Upper lobe of left lung (tissue), 6 donors: Measurements from ENCODE around the gene PYGO2. TPM values are rescaled to one million over a fixed set of nuclear protein-coding genes. Genes with fewer than 3 reads are reported as not detected.
"Not testable (repeated sequence)": the region's sequence is repeated elsewhere in the genome, so short reads cannot be mapped to it uniquely, and the experiment has no call there.

Experiments used
- ATAC-seq, 2 donors: fragments of 200-7000 bp; cut with Tn5 transposase; one replicate each; pipeline ENCODE4 v1.9.1; 2022; ENCODE audit warnings: mild to moderate bottlenecking in 2 of 2, moderate library complexity in 2 of 2; ENCODE audit not compliant: low FRiP score in 2 of 2
- DNase-seq, 2 donors: peaks; one replicate each; pipeline ENCODE4 v3.0.0-alpha.2; 2019 to 2020
- H3K27ac ChIP-seq, 4 donors: fragments of 200-600 bp; sonication (generic); one replicate each; pipeline ENCODE4 v1.5.1; 2016 to 2019
- H3K27me3 ChIP-seq, 4 donors: fragments of 200-600 bp; sonication (generic); one replicate each; pipeline ENCODE4 v1.5.1; 2017 to 2019
- H3K36me3 ChIP-seq, 4 donors: fragments of 200-600 bp; sonication (generic); one replicate each; pipeline ENCODE4 v1.5.1; 2016 to 2019
- H3K4me1 ChIP-seq, 4 donors: fragments of 200-600 bp; sonication (generic); one replicate each; pipeline ENCODE4 v1.5.1; 2018 to 2019
- H3K4me3 ChIP-seq, 4 donors: fragments of 200-600 bp; sonication (generic); one replicate each; pipeline ENCODE4 v1.5.1; 2017 to 2019; ENCODE audit warnings: mild to moderate bottlenecking in 2 of 4, moderate library complexity in 1 of 4
- H3K9me3 ChIP-seq, 4 donors: fragments of 200-600 bp; sonication (generic); one replicate each; pipeline ENCODE4 v1.5.1; 2018 to 2019
- CTCF ChIP-seq, 6 experiments: fragments of 450-650 bp in 4 of 6; fragments of 200-600 bp in 2 of 6; sonication (generic) in 2 of 6; IDR thresholded peaks; one replicate each; pipeline ENCODE4 v1.5.1; 2016 to 2019; ENCODE audit warnings: antibody characterized with exemption in 6 of 6
- EP300 ChIP-seq, 4 donors: sonication (generic); formaldehyde crosslinking; IDR thresholded peaks; one replicate each; pipeline ENCODE4 v1.5.1; 2017; ENCODE audit warnings: antibody characterized with exemption in 4 of 4, control low read depth in 2 of 4
- POLR2A ChIP-seq, 4 donors: fragments of 450-650 bp; IDR thresholded peaks; one replicate each; pipeline ENCODE4 v1.5.1; 2016 to 2017; ENCODE audit warnings: antibody characterized with exemption in 4 of 4, mild to moderate bottlenecking in 2 of 4
- POLR2AphosphoS5 ChIP-seq, 2 donors: sonication (generic); formaldehyde crosslinking; IDR thresholded peaks; one replicate each; pipeline ENCODE4 v1.5.1; 2017; ENCODE audit warnings: antibody characterized with exemption in 2 of 2
- WGBS, 2 donors: methylation state at CpG; one replicate each; pipeline ENCODE4 v1.1.5; 2017 to 2018; 5-methylcytosine and 5-hydroxymethylcytosine counted together
- small RNA-seq, 4 donors: library from RNA; depleted of rRNA; stranded (forward); fragments of <200 nt; gene quantifications; one replicate each; pipeline ENCODE3, GENCODE V24; 2016
- total RNA-seq, 6 donors: library from RNA; depleted of rRNA in 4 of 6; stranded (reverse); fragments of >200 nt in 4 of 6; gene quantifications; one replicate each; pipeline versions ENCODE4 v1.1.0 to v1.2.1, GENCODE V29; 2016 to 2021
- donor health status: DM: no; HTN: no; CAD: no; lungs with moderate emphysema.
- donor health status: DM: no; HTN: yes; CAD: no; lungs with severe emphysema.

PYGO2 gene
- total RNA-seq, 6 donors from 2014 or later = 20.1 to 41.9 (median 27.5) TPM

- Histone ChIP-seq H3K4me1 (no peaks in the 10 kb centered on the region), H3K4me3 (no peak overlapping the region), H3K9me3 (no peaks in the 10 kb centered on the region), H3K36me3 (no peaks in the 10 kb centered on the region), H3K27me3 (no peaks in the 10 kb centered on the region), H3K27ac (no peak overlapping the region)
- ATAC-seq = no peak
- 91 to 100% methylated on average over 6 to 8 of the region's 8 CpGs for WGBS, 2 donors
- no peak for TF ChIP-seq EP300 (IDR thresholded peaks at IDR 0.05)
- TF ChIP-seq POLR2A (IDR thresholded peaks at IDR 0.05) = no peak
- TF ChIP-seq POLR2AphosphoS5 (IDR thresholded peaks at IDR 0.05) = no peak
- TF ChIP-seq CTCF (IDR thresholded peaks at IDR 0.05) = no peak
- no peak for DNase-seq
Measured at GRCh38 chr1:154911691-154912550, 49.7 kb downstream of the PYGO2 start.

GRCh38 chr1:154910851-154911250 is 50.7 kb downstream of the PYGO2 start:
- Histone ChIP-seq H3K4me1 (no peaks in the 10 kb centered on the region), H3K36me3 (no peaks in the 10 kb centered on the region), H3K9me3 (no peaks in the 10 kb centered on the region), H3K27me3 (no peaks in the 10 kb centered on the region), H3K4me3 (no peak overlapping the region), H3K27ac (no peak overlapping the region)
- no peak for DNase-seq
- no peak for ATAC-seq
- no peak for TF ChIP-seq POLR2A (IDR thresholded peaks at IDR 0.05)
- no peak for TF ChIP-seq EP300 (IDR thresholded peaks at IDR 0.05)
- TF ChIP-seq CTCF (IDR thresholded peaks at IDR 0.05) = no peak
- no peak for TF ChIP-seq POLR2AphosphoS5 (IDR thresholded peaks at IDR 0.05)
- WGBS, 2 donors = 89 to 96% methylated on average over 4 to 5 of the region's 5 CpGs

- no peak for DNase-seq
- 86 to 94% methylated on average over 5 of the region's 5 CpGs for WGBS, 2 donors
- no peak for TF ChIP-seq EP300 (IDR thresholded peaks at IDR 0.05)
- TF ChIP-seq POLR2A (IDR thresholded peaks at IDR 0.05) = no peak
Measured at GRCh38 chr1:154908937-154909336, 52.6 kb downstream of the PYGO2 start.

GRCh38 chr1:154908129-154908528 is 53.5 kb downstream of the PYGO2 start:
- 70 to 73% methylated on average over 3 of the region's 3 CpGs for WGBS, 2 donors
- not testable (repeated sequence) for H3K4me3 ChIP-seq, H3K4me1 ChIP-seq, H3K27me3 ChIP-seq, H3K27ac ChIP-seq, H3K36me3 ChIP-seq, DNase-seq, H3K9me3 ChIP-seq, ATAC-seq

More at GRCh38 chr1:154908937-154909336, 52.6 kb downstream of the PYGO2 start:
- no peak for ATAC-seq
- Histone ChIP-seq H3K36me3 (no peaks in the 10 kb centered on the region), H3K9me3 (no peaks in the 10 kb centered on the region), H3K27me3 (no peaks in the 10 kb centered on the region), H3K4me3 (no peak overlapping the region), H3K27ac (no peak overlapping the region), H3K4me1 (no peaks in the 10 kb centered on the region)

Small RNA genes within 50 kb of the gene (small RNA-seq; reads per million reads assigned to genes)
- gene MIR4258 = 0 reads per million in 4 donors
- 0 reads per million in 4 donors for gene RF00017

Other genes with a start within 250 kb of the PYGO2 start
- 1 to 10 TPM; 2.7 to 6.6 (median 3.7) TPM for gene KCNN3, start 91.5 kb downstream of the PYGO2 start, total RNA-seq
- gene PMVK, start 25.1 kb downstream of the PYGO2 start, total RNA-seq = 10 to 100 TPM in 5 of 6 donors, 1 to 10 TPM in 1; 9.4 to 51.6 (median 29.8) TPM
- gene PBXIP1, start 5.7 kb downstream of the PYGO2 start, total RNA-seq = 100 to 1,000 TPM in 1 of 6 donors, 10 to 100 TPM in 5; 72.1 to 108 (median 83.7) TPM
- gene SHC1, start 9.0 kb upstream of the PYGO2 start, total RNA-seq = 100 to 1,000 TPM in 1 of 6 donors, 10 to 100 TPM in 5; 55.5 to 130 (median 69.1) TPM
- gene CKS1B, start 12.9 kb upstream of the PYGO2 start, total RNA-seq = 10 to 100 TPM in 5 of 6 donors, 1 to 10 TPM in 1; 9.9 to 31.1 (median 22.5) TPM
- 10 to 100 TPM; 15.6 to 62.9 (median 29.8) TPM for gene FLAD1, start 21.6 kb upstream of the PYGO2 start, total RNA-seq
- gene LENEP, start 31.8 kb upstream of the PYGO2 start, total RNA-seq = 1 to 10 TPM in 1 of 6 donors, under 1 TPM in 1, not detected in 4; 0.57 to 1.0 TPM
- gene ZBTB7B, start 41.0 kb upstream of the PYGO2 start, total RNA-seq = 10 to 100 TPM; 43.9 to 88.2 (median 66.2) TPM
- gene DCST2, start 72.0 kb upstream of the PYGO2 start, total RNA-seq = 1 to 10 TPM in 4 of 6 donors, under 1 TPM in 2; 0.49 to 2.1 (median 1.1) TPM
- under 1 TPM in 1 of 6 donors, not detected in 5; 0.89 TPM for gene DCST1, start 72.0 kb upstream of the PYGO2 start, total RNA-seq
- gene ADAM15, start 89.5 kb upstream of the PYGO2 start, total RNA-seq = 100 to 1,000 TPM in 4 of 6 donors, 10 to 100 TPM in 2; 52.1 to 246 (median 106) TPM
- 1 to 10 TPM; 2.8 to 8.1 (median 7.0) TPM for gene EFNA4, start 102.0 kb upstream of the PYGO2 start, total RNA-seq
- gene EFNA3, start 117.1 kb upstream of the PYGO2 start, total RNA-seq = 1 to 10 TPM in 4 of 6 donors, under 1 TPM in 2; 0.33 to 2.1 (median 1.4) TPM
- gene EFNA1, start 166.1 kb upstream of the PYGO2 start, total RNA-seq = 100 to 1,000 TPM; 131 to 226 (median 164) TPM
- gene SLC50A1, start 174.1 kb upstream of the PYGO2 start, total RNA-seq = 10 to 100 TPM; 19.9 to 49.9 (median 42.7) TPM
- gene DPM3, start 178.7 kb upstream of the PYGO2 start, total RNA-seq = 100 to 1,000 TPM in 2 of 6 donors, 10 to 100 TPM in 3, not detected in 1; 25.1 to 112 (median 67.5) TPM
- 100 to 1,000 TPM in 4 of 6 donors, 10 to 100 TPM in 2; 47.1 to 166 (median 131) TPM for gene KRTCAP2, start 211.5 kb upstream of the PYGO2 start, total RNA-seq
- gene TRIM46, start 212.1 kb upstream of the PYGO2 start, total RNA-seq = under 1 TPM in 3 of 6 donors, not detected in 3; 0.30 to 0.64 (median 0.57) TPM
- 10 to 100 TPM; 18.3 to 97.4 (median 27.6) TPM for gene THBS3, start 246.1 kb upstream of the PYGO2 start, total RNA-seq
- gene MTX1, start 246.9 kb upstream of the PYGO2 start, total RNA-seq = 10 to 100 TPM; 23.0 to 68.4 (median 37.4) TPM